Activated CD4-positive, alpha-beta T cell treated with anti-CD3 and anti-CD28 coated beads, Interleukin-2, Interleukin-4, amounts not matched to agents 100 ng/mL and 50 ng/mL, durations not matched to agents 16 hours and 8 hours (primary cell): Measurements from ENCODE around the gene FEZ2.
"Not testable (repeated sequence)": the region's sequence is repeated elsewhere in the genome, so short reads cannot be mapped to it uniquely, and the experiment has no call there.

Source experiments
- DNase-seq: peaks from one replicate; pipeline ENCODE4 v3.0.0-alpha.2; 2020; ENCODE audit warnings: low spot score

FEZ2 gene, protein sequence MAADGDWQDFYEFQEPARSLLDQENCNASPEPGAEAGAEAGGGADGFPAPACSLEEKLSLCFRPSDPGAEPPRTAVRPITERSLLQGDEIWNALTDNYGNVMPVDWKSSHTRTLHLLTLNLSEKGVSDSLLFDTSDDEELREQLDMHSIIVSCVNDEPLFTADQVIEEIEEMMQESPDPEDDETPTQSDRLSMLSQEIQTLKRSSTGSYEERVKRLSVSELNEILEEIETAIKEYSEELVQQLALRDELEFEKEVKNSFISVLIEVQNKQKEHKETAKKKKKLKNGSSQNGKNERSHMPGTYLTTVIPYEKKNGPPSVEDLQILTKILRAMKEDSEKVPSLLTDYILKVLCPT

DNA sequence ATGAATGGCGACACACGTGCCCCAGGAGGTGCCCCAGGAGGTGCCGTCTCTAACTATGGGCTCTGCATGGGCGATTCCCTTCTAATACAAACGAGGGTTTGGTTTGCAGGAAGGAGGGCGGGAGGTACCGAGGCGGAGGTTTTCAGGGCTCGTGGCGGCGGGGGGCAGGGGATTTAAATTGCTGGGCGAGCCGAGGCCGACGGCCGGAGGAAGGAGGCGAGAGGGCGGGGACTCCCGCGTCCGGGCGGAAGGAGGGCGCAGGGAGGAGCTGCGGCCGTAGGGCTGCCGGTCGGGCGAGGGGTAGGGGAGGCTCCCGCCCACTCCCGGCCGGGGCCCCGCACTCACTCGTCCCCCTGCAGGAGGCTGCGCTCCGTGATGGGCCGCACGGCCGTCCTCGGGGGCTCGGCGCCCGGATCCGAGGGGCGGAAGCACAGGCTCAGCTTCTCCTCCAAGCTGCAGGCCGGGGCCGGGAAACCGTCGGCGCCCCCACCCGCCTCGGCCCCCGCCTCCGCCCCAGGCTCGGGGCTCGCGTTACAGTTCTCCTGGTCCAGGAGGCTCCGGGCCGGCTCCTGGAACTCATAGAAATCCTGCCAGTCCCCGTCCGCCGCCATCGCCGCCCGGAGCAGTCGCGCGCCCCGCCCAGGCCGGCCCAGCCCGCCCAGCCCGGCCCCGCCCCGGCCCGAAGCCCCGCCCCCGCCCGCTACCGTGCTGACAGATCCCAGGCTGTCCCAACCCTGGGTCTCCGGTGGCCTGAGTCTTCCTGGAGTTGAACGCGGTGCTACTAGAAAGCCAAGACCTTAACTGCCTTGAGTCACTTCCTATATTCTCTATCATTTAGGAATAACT, at the start of gene FEZ2:
Gene FEZ2 (minus strand): TSS at position 637 of the 846 bp plus-strand sequence. CDS start 26 bp downstream, at position 611.
- DNase-seq, result peak; percentile 75

DNA sequence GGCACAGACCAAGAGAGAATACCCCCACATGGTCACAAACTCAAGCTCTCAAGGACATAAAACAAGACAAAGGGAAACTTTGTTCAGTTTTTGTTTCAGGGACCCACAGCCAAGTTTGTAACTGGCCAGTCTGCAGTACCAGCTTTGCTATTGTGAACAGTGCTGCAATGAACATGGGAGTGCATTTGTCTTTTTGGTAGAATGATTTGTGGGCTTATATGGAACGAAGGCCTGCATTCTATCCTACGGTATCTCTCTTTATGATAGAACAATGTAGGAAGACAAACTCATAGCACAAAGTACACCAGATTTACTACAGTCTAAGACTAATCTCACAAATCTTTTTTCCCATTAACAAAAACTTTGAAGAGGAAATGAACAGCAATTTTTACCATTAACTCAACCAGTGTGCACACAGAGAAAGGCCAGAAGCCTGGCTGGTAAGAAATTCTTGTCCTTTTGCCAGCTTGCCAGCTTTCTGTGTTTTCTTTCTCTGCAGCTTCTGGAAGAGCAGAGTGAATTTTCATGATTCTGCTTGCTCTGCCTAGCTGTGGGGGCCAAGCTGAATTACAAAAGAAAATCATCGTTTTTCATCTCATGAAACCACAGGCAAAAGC, 37.1 kb upstream of the FEZ2 start:
- DNase-seq, result no peak

DNA sequence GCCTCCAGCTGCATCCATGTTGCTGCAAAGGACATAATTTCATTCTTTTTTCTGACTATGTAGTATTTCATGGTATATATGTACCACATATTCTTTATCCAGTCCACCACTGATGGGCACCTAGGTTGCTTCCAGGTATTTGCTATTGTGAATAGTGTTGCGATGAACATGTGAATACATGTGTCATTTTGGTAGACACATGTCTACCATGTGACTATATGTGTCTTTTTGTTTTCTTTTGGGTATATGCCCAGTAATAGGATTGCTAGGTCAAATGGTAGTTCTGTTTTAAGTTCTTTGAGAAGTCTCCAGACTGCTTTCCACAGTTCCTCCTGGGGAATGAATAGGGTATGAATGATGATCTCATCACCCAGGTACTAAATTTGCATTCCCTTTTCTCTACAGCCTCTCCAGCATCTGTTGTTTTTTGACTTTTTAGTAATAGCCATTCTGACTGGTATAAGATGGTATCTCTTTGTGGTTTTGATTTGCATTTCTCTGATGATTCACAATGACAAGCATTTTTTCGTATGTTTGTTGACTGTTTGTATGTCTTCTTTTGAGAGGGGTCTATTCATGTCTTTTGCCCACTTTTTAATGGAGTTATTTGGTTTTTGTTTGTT, 35.6 kb upstream of the FEZ2 start:
- DNase-seq, result peak; percentile 17

DNA sequence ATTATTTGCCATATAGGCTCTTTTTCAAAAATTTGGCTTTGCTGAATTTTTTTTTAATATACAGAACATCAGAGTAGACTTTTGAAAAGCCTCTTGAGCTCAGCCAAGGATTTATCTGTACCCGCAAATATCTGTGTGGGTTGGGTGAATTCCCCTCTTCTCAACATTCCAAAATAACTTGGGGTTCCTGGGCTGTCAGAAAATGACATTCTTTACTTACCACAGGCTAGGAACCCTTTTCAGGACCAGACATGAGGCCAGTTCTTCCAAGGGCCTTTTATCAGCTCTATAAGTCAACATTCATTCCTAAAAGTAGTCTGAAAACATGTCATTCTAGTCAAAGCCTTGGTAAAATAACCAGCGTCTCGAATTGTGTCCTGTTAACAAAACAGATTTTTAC, 28.8 kb upstream of the FEZ2 start:
- DNase-seq, result no peak

DNA sequence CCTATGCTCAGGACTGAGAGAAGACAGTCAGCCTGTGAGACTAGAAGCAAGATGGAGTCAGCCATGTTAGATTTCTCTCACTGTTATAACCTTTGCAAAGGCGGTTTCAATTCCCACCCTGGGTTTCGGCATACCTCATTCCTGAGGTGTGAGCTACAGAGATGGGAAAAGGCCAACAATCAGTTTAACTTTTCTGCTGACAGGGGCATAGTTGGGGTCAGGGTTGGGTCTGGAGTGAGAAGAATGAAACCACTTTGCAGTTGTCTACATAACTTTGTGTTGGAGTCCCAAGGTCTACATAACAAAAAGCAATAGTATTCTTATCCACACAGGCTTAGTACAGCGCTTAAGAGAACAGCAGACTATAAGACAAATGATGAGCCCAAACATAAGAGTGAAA, 28.1 kb upstream of the FEZ2 start:
- DNase-seq, result no peak

DNA sequence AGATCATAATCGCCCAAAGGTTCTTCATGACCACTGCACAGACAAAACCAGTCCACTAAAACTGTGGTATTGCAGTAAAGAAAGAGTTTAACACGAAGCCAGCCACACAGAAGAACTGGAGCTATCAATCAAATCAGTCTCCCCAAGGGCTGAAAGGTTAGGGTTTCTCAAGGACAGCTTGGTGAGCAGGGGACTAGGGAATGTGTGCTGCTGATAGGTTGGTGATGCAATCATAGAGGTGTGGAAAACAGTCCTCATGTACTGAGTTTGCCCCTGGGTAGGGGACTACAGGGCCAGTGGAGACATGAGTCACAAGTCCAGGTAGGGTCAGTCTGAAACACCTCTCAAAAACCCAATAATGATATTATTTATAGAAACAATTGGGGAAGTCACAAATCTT, 27.3 kb upstream of the FEZ2 start:
- no peak for DNase-seq

DNA sequence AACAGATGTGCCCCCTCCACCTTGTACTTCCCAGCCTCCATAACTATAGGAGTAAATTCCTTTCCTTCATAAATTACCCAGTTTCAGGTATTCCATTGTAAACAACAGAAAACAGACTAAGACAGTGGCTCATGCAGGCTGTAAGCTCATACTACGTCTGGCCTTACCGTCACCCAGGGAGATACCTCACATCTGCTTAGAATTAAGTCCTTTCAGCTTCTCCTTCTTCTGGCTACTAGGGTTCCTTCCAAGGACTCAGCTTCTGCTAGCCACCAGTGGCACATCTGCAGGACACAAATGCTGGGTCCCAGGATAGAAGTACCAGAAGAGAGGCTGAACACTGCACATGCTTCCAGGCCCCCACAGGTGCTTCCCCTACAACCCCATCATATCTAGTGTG, 22.4 kb upstream of the FEZ2 start:
- DNase-seq, result no peak

DNA sequence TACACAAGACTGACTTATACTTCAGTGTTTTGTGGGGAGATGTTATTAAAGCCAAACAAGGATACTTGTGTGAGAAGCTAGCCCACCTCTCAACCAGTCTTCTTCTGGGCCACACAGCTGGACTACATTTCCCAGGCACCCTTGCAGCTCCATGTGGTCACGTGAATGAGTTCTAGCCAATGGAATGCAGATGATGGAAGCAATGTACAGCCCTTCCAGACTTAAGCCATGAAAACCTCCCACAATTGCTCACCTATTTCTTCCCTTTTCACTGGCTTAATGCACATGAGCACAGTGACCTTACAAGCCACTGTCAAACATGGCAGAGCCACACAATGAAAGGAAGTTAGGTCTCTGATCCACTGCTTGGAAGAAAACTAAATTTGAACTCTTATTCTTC, 20.4 kb upstream of the FEZ2 start:
- peak; percentile 45 for DNase-seq

DNA sequence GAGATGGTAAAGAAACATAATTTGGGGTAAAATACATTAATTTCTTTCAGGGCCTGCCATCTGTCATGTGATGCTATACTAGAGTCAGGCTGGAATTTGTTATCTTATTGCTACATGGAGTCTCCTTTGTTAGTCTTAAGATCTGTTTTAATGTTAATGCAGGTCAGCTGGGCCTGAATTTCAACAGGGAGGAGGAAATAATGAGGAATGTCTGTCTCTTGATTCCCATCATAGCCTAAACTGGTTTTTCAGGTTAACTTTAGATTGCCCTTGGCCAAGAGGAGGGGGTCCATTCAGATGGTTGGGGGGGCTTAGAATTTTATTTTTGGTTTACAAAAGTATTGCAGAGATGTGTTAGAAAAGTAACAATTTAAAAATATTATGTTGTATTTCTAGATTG, 19.0 kb upstream of the FEZ2 start:
- DNase-seq, result no peak

DNA sequence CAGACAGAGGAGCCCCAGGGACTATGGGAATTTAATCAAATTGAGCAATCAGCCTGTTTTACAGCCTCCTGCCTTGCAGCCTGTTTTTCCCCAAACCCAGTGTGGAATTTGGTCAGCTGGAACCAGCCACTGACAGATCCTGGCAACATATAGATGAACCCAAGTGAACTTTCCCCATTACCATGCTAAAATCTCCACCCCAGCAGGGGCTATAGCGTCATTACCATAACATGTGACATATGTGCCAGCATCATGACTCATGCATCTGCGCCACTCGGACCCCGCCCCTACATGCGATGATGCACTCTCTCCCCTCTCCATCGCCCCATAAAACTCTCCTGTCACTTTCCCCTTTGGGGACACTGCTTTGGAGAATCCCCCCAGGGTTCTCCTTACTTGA, 17.3 kb upstream of the FEZ2 start:
- DNase-seq, result no peak

DNA sequence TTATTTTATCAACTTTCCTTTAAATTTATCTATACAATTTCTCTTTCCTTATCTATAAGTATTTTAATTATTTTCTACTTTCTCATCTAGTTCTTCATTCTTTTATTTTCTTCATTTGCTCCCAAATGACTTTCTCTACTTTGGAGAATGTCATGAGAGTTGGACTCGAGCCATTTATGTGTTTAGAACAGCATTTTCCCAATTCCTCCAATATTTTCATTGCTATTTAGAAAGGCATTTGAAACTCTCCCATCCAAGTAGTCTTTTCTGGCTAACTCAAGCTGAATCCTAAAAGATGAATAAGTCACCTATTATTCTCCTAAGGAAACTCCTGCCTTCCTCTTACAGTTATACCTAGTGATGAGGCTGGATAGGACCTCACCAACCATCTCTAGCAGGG, 15.8 kb upstream of the FEZ2 start:
- no peak for DNase-seq

DNA sequence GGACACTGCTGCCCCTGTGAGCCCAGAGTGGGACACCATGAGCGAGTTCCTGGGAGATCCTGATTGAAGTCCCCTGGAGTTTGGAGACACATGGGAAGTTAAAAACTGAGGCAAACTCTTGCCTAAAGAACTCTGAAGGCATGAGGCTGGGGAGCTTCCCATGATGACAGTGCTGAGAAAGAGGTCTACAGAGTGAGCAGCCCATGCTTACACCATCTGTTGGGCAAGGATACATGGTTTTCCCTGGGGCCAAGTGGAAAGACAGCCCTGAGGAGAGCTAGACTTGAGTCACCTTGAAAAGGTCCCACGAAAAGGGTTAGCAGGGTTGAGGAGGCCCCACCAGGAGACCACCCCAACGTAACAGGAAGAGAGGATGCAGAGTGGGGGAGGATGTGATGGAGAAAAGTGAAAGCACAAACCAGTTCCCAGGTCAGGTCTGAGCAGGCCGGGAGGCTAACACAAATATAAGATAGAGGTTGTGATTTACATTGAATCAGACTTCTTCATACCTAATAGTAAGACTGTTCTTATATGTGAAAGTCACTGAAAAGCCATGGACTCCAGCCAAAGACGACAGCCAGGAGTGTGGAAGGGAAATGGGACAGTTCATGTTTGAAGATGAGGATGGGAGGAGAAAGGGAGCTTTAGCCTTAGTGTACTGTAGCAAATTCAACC, 13.5 kb upstream of the FEZ2 start:
- no peak for DNase-seq

DNA sequence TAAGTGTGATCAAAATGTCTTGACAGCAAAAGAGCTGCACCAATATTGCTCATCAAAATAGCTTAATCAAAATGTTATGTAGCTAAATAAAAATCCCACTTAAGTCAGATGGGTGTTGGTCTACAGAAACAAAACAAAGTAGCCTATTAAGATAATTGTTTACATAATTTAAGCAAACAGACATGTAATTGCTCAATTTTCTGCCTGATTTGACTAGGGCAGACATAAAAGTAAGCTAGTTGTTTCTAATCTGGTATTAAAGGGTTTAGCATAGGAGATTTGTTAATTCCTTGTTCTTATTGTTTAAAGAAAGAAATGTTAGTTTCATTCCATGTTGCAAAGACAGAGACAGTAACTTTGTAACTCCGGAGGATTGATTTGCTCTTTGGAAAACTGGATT, 11.5 kb upstream of the FEZ2 start:
- no peak for DNase-seq

DNA sequence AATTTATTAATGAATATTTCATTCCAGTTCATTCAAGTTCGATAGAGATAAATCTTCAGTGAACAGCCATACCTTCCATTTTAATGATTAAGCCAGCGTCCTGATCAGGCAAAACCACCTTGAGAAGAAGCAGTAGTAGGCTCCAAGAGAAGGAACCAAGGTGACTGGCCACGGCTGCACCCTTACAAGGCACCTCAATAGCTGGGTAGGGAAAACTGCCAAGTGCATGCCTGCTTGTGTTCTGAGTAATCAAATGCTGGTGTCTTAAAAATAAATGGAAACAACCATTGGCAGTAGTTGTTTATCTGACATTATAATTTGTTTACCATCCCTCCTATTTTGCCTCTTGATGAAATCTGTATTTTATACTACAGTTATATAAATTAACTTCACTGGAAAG, 10.0 kb upstream of the FEZ2 start:
- DNase-seq, result no peak

DNA sequence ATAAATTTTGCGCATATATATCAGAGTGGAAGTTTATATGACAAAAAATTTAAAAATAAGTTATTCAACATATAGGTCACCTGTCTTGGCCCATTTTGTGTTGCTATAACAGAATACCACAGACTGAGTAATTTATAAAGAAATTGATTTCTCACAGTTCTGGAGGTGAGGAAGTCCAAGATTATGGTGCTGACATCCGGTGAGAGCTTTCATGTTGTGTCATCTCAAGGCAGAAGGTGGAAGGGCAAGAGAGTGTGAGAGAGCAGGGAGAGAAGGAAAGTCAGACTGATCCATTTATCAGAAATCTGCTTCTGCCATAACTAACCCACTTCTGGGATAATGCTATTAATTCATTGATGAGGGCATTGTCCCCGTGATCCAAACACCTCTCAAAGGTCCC, 9.0 kb upstream of the FEZ2 start:
- peak; percentile 4 for DNase-seq

DNA sequence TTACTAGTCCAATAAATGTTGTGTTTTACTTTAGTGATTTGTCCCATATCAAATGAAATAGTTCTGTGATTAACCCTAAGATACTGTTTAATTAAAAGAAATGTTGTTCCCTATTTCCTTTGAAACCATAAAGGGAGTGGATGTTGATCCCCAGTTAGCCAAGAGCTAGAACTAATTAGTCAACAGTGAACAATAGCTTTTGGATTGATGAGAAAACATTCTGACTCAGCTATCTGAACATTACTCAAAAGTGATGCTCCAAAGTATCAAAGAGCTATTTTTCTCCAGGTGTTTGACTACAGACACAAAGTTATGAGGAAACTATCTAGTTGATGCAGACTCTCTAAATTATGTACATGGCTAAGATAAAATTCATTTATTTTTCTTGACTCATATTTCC, 7.3 kb upstream of the FEZ2 start:
- no peak for DNase-seq

DNA sequence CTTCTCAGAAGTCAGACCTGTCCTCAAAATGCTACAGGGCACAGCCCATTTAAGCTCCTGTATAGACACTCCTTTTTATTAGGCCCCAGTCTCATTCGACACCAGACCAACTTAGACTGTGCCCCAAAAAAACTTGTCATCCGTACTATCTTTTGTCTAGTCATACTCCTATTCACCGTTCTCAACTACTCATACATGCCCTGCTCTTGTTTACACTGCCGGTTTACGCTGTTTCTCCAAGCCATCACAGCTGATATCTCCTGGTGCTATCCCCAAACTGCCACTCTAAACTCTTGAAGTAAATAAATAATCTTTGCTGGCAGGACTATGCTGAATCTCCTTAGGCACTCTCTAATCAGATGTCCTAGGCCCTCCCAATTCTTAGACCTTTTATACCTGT, 5.7 kb upstream of the FEZ2 start:
- not testable (repeated sequence) for DNase-seq

DNA sequence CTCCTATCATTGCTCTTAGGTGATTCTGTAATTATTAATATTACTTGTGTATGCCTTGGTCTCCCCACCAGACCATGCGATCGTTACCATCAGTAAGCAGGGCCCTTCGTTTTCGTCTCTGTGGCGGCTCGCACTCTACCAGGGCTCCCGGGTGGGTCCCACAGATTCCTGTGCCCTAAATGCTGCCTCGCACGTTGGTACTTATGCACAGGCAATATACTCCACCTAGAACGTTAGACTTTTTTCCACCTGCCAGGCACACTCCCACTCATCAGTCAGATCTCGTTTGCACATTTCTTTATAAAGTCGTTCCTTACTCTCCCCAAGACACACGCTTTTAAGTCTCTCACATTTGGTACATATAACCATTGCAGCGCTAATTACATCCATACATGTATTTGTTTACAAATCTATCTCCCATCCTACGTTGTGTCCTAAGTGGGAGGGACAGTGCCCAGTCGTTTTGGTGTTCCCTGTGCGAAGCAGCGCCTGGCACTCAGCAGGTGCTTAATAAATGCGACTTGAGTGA, 901 bp downstream of the FEZ2 start:
- no peak for DNase-seq

DNA sequence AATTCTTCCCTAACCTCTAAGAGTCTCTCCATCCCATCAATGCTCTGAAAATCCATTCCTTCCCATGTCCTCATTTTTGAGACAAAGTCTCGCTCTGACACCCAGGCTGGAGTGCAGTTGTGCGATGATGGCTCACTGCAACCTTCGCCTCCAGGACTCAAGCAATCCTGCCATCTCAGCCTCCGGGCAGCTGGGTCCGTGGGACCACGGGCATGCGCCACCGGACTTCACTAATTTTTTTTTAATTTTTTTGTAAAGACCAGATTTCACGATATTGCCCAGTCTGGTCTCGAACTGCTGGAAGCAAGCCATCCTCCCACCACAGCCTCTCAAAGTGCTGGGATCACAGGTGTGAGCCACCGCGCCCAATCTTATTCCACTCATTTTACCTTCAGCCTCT, 1.6 kb downstream of the FEZ2 start:
- no peak for DNase-seq

DNA sequence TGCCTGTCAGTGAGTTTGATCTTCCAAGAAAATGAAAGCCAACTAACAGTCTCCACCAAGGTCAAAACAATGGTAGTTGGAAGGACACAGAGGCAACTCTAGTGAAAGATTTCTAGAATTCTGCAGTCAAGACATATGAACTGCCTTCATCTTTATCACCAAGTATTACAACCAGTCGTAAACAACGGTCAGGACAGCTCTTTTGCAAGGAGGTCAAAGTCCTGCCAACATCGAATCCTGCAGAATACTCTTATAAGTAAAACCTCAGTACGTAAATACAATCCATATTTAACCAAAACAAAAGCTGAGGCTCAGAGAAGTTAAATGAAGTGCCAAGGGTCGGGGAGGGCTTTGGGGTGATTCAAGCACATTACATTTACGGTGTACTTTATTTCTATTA, 3.1 kb downstream of the FEZ2 start:
- no peak for DNase-seq

DNA sequence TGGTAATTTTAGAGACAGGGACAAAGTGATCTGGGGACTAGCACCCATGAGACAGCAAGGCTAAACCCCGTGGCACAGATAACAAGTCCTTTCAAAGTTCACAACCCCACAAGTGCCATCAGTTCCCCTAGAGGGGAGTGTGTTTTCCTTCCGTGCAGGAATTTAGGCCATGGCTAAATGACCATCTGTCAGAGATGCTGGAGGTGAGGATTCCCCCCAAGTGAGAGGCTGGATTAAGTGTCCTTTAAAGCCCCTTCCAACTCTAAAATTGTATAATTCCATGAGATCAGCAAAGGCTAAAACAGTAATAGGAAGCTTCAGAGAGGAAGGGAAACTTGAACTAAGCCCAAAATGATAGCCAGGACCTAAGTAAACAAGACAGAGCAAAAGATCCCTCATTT, 8.7 kb downstream of the FEZ2 start:
- no peak for DNase-seq

DNA sequence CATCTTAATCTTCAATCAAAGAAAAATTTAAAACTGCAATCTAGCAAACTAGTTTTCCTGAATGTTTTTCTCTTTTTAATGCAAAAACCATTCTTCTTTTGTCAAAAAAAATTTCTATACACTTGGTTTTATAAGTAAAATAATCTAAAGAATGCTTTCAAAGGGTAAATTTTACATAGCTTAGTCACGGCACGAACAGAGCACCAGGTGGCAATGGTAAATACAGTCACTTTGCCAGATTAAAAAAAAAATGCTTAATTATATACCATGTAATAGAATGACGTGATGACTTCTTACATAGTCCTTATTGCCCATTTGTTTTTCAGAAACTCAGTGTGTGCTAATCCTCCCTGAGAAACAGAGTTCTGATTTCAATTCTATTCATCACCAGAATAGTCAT, 10.4 kb downstream of the FEZ2 start:
- DNase-seq, result no peak
